NCI-H1417 treated with DMSO at 0.1 percent for 48 hours (cell line): ENCODE results near the gene KIAA0753.
"Not testable (repeated sequence)": the region's sequence is repeated elsewhere in the genome, so short reads cannot be mapped to it uniquely, and the experiment has no call there.

Experiments used
- DNase-seq: peaks from one replicate; lab custom pipeline; 2025; lab: John Stamatoyannopoulos, UW

KIAA0753 gene

GRCh38 chr17:6668727-6669425 is 28.4 kb upstream of the KIAA0753 start:
- DNase-seq: no peak

GRCh38 chr17:6668219-6668618 is 27.7 kb upstream of the KIAA0753 start:
- no peak for DNase-seq

DNA sequence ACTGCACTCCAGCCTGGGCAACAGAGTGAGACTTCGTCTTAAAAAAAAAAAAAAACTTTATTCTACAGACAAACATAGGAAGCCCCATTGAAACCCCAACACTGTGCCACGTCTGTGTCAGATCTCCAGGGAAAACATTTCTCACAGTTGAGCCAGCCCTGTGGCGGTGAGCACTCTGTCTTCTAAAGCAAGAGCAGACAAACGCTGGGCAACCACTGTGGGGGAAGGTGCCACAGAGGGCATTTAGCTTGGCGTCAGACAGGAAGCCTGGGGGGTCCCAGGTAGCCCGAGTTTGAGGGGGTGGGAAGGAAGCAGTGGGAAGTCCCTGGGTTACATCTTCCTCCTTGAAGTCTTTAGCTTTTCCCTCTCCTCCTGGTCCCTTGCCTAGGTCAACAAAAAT is 27.0 kb upstream of the KIAA0753 start:
- DNase-seq: no peak

- DNase-seq: no peak
These were observed 26.0 kb upstream of the KIAA0753 start for GRCh38 chr17:6666557-6666956.

DNA sequence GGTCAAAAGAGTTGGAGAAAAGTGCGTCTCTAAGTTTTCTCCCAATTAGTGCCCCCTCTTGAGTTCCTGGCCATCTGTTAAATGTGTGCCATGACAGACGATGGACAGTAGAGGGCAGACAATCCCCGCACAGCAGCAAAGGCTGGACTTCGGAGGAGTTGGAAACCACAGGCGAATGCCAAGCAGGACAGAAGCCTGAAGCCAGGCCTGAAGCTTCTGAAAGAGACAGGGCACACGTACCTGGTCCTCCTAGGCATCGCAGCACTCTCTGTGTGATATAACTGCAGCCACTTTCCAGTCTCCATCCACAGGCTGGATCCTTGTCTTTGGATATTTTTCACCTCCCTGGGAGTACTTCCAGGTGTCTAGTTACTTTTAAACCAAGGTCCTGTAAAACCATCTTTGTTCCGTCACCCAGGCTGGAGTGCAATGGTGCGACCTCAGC is 25.6 kb upstream of the KIAA0753 start:
- no peak for DNase-seq

DNA sequence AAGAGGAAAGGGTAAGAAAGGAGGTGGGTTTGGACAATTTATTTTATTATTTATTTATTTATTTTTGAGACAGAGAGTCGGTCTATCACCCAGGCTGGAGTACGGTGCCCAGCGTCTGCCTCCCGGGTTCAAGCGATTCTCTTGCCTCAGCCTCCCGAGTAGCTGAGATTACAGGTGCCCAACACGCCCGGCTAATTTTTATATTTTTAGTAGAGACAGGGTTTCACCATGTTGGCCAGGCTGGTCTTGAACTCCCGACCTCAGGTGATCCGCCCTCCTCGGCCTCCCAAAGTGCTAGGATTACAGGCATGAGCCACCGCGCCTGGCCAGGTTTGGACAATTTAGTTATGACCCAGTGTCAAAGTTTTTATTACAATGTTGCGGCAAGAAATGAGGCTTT is 22.7 kb upstream of the KIAA0753 start:
- DNase-seq: not testable (repeated sequence)

DNA sequence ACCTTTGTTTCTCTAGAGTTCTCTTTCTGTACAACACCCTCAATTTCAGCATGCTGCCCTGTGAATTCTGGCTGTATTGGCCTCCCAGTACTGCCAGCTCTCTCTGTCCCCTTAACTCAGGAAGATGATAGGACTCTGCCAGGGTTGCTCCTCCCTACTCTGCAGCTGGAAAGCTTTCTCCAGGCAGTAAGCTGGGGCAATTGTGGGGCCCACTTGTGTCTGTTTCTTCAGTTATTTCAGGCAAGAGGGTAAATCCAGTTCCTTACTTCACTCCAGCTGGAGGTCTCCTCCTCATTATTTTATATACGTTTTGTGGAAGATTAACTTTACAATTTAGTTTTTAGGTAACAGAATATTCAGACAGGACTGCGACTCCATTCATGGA is 20.9 kb upstream of the KIAA0753 start:
- DNase-seq: no peak

- no peak for DNase-seq
These were observed 20.4 kb upstream of the KIAA0753 start for GRCh38 chr17:6660805-6661463.

GRCh38 chr17:6660101-6660500 is 19.6 kb upstream of the KIAA0753 start:
- DNase-seq: no peak

- DNase-seq: not testable (repeated sequence)
These were observed 17.9 kb upstream of the KIAA0753 start for GRCh38 chr17:6658411-6658810.

DNA sequence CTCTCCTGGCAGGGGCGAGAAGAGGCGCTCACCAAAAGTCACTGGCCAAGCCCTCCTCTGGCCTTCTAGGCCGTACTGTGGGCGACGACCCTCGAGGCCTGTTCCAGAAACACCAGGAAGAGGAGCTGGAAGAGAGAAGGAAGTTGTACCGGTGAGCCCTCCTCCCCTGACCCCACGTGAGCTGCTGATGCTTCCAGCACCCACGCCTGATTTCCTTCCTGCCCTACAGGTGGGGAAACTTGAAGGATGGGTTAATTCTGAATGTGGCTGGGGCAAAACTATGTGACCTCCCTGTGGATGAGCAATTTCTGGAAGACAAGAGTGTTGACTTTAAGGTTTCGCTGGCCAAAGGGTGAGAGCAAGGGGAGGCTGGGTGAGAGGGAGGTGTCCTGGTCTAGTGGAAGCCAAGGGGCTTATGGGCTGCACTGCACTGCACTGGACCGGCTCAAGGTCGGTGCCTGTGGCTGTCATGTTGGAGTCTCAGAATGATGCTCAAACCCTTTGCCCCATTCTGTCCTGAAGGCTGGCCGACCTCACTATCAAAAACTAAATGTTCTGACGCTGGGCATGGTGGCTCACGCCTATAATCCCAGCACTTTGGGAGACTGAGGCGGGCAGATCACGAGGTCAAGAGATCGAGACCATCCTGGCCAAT is 17.2 kb upstream of the KIAA0753 start:
- DNase-seq: no peak

DNA sequence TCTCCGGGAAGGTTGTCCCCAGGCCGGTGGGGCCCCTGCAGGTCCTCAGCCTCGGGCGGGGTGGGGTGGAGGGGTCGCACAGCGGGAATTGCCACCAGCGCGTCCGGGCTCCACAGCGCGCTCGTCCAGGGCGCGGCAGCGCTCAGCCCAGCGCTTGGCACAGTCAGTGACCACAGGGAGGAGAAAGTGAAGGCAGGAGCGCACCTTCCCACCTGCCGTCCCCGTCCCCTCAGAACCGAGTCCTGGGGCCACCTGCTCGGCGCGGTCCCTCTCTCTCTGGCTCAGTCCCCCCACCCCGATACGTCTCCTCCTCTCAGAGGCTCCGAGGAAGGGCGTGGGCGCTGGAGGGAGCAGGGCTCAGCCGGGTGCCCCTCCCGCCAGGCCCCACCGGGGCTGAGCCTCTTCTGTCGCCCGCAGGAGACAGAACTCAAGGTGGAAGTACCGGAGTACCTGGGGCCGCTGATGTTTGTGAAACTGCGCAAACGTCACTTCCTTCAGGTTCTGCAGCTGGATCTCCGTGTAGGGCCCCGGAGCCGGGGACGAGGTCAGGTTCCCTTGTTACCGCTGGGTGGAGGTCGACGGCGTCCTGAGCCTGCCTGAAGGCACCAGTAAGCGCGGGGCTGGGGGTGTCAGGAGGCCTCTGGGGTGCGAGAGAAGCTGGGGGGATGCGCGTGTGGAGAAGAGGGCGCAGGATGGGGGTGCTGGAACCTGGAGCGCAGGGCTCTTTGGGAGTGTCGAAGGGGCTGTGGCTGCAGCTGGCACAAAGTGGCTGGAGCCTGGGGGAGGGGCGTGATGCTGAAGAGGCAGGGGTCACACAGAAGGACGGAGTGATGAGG is 16.5 kb upstream of the KIAA0753 start:
- not testable (repeated sequence) for DNase-seq

DNA sequence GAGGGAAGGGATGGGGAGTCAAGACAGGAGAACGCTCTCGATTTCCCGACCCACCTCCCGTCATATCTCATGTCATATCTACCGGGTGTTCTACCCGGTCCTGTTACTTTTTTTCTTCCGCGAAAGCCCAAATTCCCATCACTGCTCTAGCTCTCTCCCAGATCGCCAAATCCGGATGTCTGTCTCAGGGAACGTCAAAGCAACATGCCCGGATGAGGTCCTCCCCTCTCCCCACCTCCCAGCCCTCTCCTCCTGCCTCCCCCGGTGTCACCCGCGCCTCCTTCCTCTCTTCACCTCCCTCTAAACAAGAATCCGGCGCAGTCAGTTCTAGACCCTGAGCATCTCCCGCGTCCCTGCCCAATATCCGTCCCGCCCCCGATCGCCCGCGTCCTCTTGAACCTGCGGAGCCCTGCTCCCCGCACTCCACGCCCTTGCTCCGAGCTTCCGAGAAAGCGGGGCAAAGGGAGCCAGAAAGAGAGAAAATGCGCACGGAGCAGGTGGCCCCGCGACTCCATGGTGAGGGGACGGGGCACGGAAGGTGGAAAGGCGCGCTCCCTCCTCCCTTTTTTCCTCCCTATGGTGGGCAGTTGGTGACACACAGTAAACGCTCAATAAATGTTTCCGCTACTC is 15.3 kb upstream of the KIAA0753 start:
- not testable (repeated sequence) for DNase-seq

DNA sequence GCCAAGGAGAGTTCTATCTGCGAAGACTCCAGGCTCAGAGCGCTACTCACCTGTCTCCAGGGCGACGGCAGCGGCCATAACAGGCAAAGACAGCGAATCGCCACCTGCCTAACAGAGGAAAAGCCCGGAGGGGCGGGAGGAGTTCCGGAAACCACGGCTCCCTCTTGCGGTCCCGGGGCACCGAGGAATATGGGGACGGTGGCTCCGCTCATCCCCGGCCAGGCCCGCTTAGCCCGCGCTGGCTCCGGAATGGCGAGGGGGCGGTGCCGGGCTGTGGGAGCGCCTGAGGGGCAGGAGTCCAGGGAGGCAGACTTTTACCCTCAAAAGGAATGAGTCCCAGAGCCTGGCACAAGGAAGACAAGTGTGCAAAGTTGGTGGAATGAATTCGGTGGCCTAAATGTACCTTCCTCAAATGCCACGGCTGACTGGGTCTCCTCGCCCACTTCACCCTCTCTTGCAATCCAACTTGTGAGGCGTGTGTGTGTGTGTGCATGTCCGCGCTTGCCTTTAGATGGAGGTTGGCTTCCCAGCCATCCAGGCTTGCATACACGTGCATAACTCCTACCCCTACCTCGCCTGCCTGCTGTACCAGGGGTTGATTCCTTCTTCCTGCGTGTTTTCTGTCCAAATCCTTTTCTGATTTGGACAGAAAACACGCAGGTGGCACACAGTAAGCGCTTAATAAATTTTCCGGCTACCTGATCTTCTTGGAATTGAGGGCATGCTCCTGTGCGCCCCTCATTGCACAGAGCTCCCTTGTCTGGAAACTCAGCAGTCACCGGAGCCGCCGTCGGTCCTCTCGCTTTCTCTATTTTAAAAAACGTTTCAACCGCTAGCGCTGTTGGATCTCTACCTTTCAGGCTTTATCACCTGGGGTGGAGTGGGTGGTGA is 14.6 kb upstream of the KIAA0753 start:
- DNase-seq: no peak

GRCh38 chr17:6651919-6652452 is 11.5 kb upstream of the KIAA0753 start:
- DNase-seq: no peak

- DNase-seq: peak; percentile 33
These were observed 10.9 kb upstream of the KIAA0753 start, which contains the start of the genes C17orf100 and MED31 for GRCh38 chr17:6651354-6651918. Gene C17orf100, plus strand, starts transcription at chr17:6651762. Its CDS starts 152 bp downstream, at chr17:6651914. Gene MED31, minus strand, starts transcription at chr17:6651605. Its CDS starts 77 bp downstream, at chr17:6651528.

DNA sequence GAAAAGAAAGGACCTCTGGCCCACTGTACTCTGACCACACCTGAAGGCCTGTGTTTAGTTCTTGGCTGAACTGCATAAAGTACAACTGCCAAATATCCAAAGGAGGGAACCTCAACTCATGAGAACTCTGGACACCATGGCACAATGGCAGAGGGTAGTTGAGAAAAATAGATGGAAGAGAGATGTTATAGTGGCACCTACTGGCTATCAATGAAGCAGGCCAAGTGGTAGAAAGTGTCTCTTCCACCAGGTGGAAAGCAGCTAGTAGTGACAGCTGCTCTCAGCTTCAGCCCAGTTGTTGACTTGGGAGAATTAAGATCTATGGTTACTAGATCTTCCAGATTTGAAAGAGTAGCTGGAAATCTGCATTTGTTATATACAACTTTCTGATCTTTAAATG is 7.7 kb upstream of the KIAA0753 start:
- DNase-seq: no peak

- DNase-seq: no peak
These were observed 3.1 kb upstream of the KIAA0753 start for GRCh38 chr17:6643451-6644125.

DNA sequence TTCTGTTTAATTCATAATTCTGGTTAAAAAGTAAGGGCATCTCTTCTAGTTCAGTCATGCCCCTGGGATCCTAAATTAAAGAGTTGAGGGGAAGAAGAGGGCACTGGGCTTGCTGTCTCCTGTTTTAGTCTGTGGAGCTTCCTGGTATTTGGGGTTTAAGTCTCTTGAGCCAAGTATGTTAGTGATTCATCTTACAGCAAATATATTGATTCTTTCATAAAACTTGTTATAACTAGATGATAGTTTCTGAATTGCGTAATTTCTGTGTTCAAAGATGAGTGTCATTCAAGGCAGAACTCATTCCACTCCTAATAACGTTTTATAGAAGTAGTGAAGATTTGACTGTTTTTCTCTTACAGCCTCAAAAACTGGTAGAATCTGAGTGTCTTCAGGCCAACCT is 2.1 kb upstream of the KIAA0753 start:
- no peak for DNase-seq
